Measurements from ENCODE around the gene TGFA.
"Not testable (repeated sequence)": the region's sequence is repeated elsewhere in the genome, so short reads cannot be mapped to it uniquely, and the experiment has no call there.

Gene TGFA

GRCh38 chr2:70496819-70497218 is 56.8 kb downstream of the TGFA start:
- DNase-seq, result no peak

- DNase-seq, result no peak
Measured at GRCh38 chr2:70494293-70494886, 59.2 kb downstream of the TGFA start.

GRCh38 chr2:70490381-70490780 is 63.2 kb downstream of the TGFA start:
- no peak for DNase-seq

GRCh38 chr2:70489165-70489564 is 64.5 kb downstream of the TGFA start:
- DNase-seq, result no peak

GRCh38 chr2:70484086-70484485 is 69.5 kb downstream of the TGFA start:
- DNase-seq, result no peak

DNA sequence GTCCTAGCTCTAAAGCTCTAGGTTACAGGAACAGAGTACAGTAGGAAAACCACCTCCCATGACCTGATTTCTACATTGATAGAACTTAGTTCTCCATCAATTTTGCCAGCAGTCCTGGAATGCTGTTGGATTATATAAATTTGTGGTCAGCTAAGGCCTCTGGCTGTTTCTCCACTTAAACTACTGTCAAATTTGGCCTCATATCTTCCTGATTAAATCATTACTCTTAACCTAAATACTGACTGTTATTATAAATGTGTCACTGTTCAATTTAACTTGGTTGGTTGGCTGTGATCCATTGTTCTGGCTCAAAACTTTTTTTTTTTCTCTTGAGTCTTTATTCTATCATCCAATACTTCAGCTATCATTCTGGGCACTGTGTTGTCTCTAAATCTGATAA is 71.2 kb downstream of the TGFA start:
- no peak for DNase-seq

GRCh38 chr2:70480468-70480867 is 73.2 kb downstream of the TGFA start:
- no peak for DNase-seq

DNA sequence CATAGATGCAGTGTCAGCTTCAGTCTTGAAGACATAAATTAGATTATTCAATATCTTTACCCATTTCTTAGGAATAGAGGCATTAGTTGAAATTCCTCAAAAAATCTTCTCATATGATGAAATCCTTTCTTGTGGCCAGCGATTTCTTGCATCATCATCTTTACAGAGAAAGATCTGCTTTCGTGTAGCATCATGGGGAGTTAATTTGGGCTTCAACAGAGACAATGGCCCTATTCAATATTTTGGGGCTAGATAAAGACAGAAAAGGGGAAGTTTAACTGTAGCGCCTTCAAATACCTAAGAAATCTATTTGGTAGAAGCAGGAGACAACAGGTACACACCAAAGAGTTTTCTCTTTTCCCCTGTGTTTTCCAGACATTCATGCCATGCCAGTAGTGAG is 73.8 kb downstream of the TGFA start:
- no peak for DNase-seq

- no peak for DNase-seq
Measured at GRCh38 chr2:70477441-70477844, 76.2 kb downstream of the TGFA start.

DNA sequence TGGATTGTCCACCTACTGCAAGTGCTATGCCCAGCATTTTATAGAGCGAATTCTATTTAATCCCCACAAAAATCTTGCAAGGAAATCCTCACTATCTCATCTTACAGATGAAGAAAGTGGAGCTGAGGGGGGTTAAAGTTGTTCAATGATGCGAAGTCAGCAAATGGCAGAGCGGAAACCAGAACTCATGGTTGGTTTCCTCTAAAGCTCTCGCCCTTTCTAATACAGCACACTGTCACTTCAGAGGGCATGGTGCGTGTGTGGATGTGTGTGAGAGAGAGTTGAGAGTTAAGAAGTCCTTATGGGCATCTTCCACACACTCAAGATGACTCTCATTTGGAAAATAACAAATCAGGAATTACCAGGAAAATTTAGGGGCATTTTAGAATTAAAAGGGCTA is 78.4 kb downstream of the TGFA start:
- peak; percentile 28 for DNase-seq

GRCh38 chr2:70474256-70474848 is 79.3 kb downstream of the TGFA start:
- no peak for DNase-seq

- no peak for DNase-seq
Measured at GRCh38 chr2:70473101-70473722, 80.4 kb downstream of the TGFA start.

GRCh38 chr2:70472221-70472890 is 81.3 kb downstream of the TGFA start:
- DNase-seq, result no peak

- DNase-seq, result no peak
Measured at GRCh38 chr2:70471129-70471528, 82.5 kb downstream of the TGFA start.

DNA sequence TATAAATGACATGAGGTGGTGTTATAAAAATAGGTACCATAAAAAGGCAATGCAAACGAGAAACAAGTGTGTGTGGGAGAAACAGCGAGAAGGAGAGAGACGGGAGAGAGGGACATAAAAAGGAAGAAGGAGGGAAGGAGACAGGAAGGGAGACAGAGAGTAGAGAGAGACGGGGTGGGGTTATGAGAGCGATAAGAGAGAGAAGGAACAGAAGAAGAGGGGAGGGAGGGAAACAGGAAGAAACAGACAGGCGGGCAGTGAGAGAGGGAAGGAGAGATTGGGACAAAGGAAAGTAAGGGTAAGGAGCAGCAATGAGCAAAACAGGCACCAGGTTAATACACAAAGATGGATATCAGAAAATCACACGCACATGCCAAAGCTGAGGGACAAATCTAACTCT is 83.7 kb downstream of the TGFA start:
- no peak for DNase-seq

GRCh38 chr2:70469435-70469834 is 84.2 kb downstream of the TGFA start:
- no peak for DNase-seq

DNA sequence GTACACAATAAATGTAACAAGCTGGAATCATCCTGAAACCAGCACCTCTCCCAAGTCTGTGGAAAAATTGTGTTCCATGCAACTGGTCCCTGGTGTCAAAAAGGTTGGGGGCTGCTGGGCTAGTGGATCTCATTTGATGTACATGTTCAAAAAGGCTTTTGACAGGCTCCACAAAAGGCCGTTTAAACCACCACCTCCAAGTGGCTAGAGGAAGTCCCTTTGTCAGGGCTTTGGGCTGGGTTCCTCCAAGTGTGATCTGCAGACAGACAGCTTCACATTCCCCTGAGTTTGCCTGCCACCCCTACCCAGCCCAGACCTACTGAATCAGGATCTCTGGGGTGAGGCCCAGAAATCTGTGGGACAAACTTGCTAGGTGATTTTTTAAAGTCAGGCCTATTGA is 84.7 kb downstream of the TGFA start:
- DNase-seq, result no peak

GRCh38 chr2:70467831-70468779 is 85.5 kb downstream of the TGFA start:
- no peak for DNase-seq

DNA sequence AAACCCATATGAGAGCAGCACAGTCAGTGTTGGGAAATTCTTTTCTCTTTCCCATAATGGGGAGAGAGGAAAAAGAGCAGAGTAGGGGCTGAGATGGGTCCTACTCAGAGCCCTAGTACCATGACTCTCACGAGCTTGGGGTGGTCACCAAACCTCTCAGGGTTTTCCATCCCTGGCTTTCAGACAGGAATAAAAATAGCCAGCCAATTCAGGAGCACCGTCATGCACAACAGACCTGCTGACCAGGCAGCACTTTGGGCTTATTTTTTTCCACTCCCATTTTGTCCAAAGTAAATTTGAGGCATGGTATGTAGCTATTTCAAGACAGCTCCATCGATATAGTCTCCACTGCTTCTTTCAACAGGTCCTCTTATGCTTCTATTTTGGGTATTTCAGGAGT is 86.4 kb downstream of the TGFA start:
- DNase-seq, result no peak

DNA sequence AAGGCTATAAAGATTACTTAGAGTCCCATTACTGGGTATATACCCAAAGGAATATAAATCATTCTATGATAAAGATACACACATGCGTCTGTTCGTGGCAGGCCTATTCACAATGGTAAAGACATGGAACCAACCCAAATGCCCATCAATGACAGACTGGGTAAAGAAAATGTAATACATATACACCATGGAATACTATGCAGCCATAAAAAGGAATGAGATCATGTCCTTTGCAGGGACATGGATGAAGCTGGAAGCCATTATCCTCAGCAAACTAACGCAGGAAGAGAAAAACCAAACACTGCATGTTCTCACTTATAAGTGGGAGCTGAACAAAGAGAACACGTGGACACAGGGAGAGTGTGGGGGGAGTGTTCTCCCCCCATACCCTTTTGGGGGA is 87.0 kb downstream of the TGFA start:
- DNase-seq, result not testable (repeated sequence)

DNA sequence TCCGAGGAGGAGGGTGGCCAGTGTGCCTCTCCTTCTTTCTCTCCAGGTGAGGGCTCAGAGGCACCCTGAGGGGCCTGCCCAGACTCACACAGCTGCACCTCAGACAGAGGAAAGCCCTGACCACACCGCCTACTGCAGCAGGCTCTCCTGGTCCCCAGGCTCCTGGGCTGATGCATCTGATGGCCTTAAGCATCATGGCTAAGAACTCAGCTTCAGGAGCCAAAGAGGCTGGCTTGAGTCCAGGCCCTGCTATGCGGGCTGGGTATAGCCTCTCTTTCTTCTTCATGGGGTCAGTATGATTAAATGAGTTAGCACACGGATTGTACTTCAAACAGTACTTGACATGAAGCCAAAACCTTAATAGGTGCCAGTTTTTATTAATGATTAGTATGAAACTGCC is 89.6 kb downstream of the TGFA start:
- DNase-seq, result no peak

DNA sequence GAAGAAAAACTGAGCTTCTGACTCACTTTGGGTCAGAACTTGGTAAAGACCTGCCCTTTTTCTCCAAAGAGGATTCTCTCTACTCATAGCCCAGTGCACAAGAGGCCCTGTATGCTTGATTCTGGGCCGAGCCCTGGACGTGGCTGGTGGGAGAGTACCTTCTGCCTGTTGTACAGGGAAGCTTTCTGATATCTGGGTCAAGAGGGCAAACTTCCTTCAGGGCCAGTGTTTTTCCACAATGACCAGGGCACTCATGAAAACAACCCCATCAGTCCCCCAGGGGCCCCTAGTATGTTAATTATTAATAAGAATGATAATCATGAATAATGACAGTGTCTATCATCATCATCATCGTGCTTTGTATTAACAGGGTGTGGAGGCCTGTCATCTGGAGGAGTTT is 90.0 kb downstream of the TGFA start:
- no peak for DNase-seq

Measured in CD4-positive, alpha-beta T cell treated with Interleukin-17A for 1 hour (primary cell).